D721Med (cell line): Measurements from ENCODE around the gene PAM.
A peak's percentile ranks its signal among the peaks of the same experiment; 100 is the strongest.

ENCODE experiments used
- DNase-seq: peaks from one replicate; pipeline ENCODE4 v3.0.0; 2011; ENCODE audit warnings: low spot score; ENCODE audit not compliant: insufficient read length
- FAIRE-seq: peaks from 2 replicates; lab custom pipeline; 2011; peaks lifted over from hg19 to GRCh38; lab: Jason Lieb, UNC
- CTCF ChIP-seq: IDR thresholded peaks from 2 replicates; pipeline ENCODE4 v1.5.1; 2012; ENCODE audit warnings: mild to moderate bottlenecking, control low read depth; ENCODE audit not compliant: insufficient read depth; ENCODE audit errors: missing control alignments

PAM gene

GRCh38 chr5:102958481-102959011, 203.4 kb downstream of the PAM start:
- DNase-seq (no peak), FAIRE-seq (no peak)

GRCh38 chr5:102959055-102959454, 203.9 kb downstream of the PAM start:
- no peak for FAIRE-seq
- TF ChIP-seq CTCF, result no peak
- DNase-seq, result no peak

More at GRCh38 chr5:102958481-102959011, 203.4 kb downstream of the PAM start:
- no peak for TF ChIP-seq CTCF

GRCh38 chr5:102961671-102962070, 206.6 kb downstream of the PAM start:
- peak; percentile 44 for FAIRE-seq
- DNase-seq, result no peak
- TF ChIP-seq CTCF, result no peak

- TF ChIP-seq CTCF, result no peak
- no peak for DNase-seq
- no peak for FAIRE-seq
Observed at GRCh38 chr5:102965653-102966052, 210.5 kb downstream of the PAM start.

- FAIRE-seq, result no peak
- no peak for TF ChIP-seq CTCF
- DNase-seq, result no peak
Observed at GRCh38 chr5:102969641-102970040, 214.5 kb downstream of the PAM start.

GRCh38 chr5:102971676-102972293, 216.7 kb downstream of the PAM start:
- TF ChIP-seq CTCF, result peak; percentile 48
- no peak for FAIRE-seq
- no peak for DNase-seq

- no peak for DNase-seq
- TF ChIP-seq CTCF, result no peak
Observed at GRCh38 chr5:102974177-102974576, 219.1 kb downstream of the PAM start.

More at GRCh38 chr5:102974177-102974576, 219.1 kb downstream of the PAM start:
- FAIRE-seq, result no peak
